ENCODE data around the gene CHI3L2. TPM values are rescaled to one million over a fixed set of nuclear protein-coding genes. Genes with fewer than 3 reads are reported as not detected.

The CHI3L2 gene
- total and polyA plus RNA-seq, 9 of the 15 experiments (the other 6 are each of a cell fraction or from before 2014, with no cell fraction given): 0.07 to 0.27 (median 0.15) TPM; not detected in 6

DNA sequence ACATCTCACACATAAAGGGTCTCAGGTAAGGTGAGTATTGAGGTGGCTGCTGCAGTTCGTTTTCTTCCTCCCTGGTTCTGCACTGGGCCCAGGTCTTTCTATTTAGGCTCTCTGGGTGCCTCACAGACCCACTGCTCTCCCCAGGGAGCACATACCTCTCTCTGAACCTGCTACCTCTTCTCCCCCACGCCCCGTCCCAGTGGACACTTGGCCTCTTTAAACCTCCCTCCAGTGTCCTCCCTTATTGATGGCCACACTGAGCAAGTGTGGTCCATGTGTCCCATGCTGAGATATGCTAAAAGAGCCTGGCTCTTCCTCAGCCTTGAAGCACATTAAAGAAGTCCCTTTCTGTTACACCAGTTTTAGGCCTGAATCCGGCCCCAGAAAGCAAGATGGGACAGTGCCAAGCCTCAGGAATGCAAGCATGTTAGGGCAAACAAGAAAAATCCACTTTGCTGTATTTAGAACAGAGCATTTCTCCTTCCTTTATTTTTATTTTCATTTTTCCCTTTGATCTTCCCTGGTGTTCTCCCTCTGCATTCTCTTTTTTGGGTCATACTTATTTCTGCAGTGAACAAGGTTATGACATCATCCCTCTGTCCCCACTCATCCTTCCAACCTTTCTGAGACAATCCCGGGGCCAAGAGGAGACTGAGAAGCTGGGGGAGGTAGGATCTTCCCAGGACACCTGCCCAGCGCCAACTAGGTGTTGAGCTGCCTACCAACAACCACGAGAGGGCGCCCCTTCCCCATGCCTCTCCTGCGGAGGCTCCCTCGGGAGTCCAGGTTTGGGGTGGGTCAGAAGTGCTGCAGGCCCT is 5.0 kb upstream of the CHI3L2 start:
- DNase-seq (ENCODE audit: extremely low read depth in 1 of 4, low spot score in 3 of 4): peak; percentile 86 to 92 (median 91)
- H3K79me2 ChIP-seq (ENCODE audit: control insufficient read depth, insufficient read depth, low read length): no peaks in the 10 kb centered on the region
- H3K27ac ChIP-seq (ENCODE audit: extremely low read depth, low read depth, low read length): no peak overlapping the region
- no peaks in the 10 kb centered on the region for H3K9me3 ChIP-seq (replicated peaks; ENCODE audit: control insufficient read depth, insufficient read depth, low read depth, low read length)
- no TSS peak for BruUV-seq (replicated peaks)
- CTCF ChIA-PET (ENCODE audit: low intra/inter-chr PET ratio): interaction anchor here (0.8 to 3.0 kb wide), 5 partner anchors 111 to 547 kb away, joined by 3 to 21 read pairs (median 3); no protein-coding TSS in a partner anchor
- no peak overlapping the region for H3K9ac ChIP-seq (ENCODE audit: insufficient read depth in 1 of 2, low read depth in 2 of 2, low read length in 2 of 2)
- H3K4me3 ChIP-seq: no peak overlapping the region
- ATAC-seq: peak; percentile 99
- POLR2A ChIA-PET: interaction anchor here (0.6 to 0.9 kb wide), 6 partner anchors 8 to 612 kb away, joined by 3 to 5 read pairs (median 4); no protein-coding TSS in a partner anchor
- WGBS (ENCODE audit: insufficient coverage, low coverage, missing lambda C conversion rate): under 1% methylated on average over 10 of the region's 10 CpGs
- no peak overlapping the region for H3K4me2 ChIP-seq (ENCODE audit: insufficient read depth, low read length)
- peaks cover 4 to 15% of the 10 kb centered on the region in 2 experiments; a peak in 2 of 5 replicates for H3K27me3 ChIP-seq (ENCODE audit: control insufficient read depth in 2 of 2, insufficient read depth in 2 of 2, low read length in 2 of 2)
- intact Hi-C loops (cut with micrococcal nuclease) (loop anchor here (1.0 to 5.0 kb wide), 5 partner anchors 112 to 215 kb away; no protein-coding TSS in a partner anchor), in situ Hi-C loops (cut with MboI) (loop anchor here (5.0 to 10.0 kb wide), 2 partner anchors 172 to 545 kb away; no protein-coding TSS in a partner anchor)
- H3K4me1 ChIP-seq (replicated peaks in 1 of 2; ENCODE audit: control insufficient read depth in 2 of 2, insufficient read depth in 2 of 2, low read length in 2 of 2): no peaks in the 10 kb centered on the region; a peak in 2 of 5 replicates
- H4K20me1 ChIP-seq (replicated peaks; ENCODE audit: control insufficient read depth, insufficient read depth, low read length): peaks cover 2% of the 10 kb centered on the region; the same call in 1 of the 2 replicates
- H2AFZ ChIP-seq (ENCODE audit: low read depth, low read length): no peak overlapping the region
- no peaks in the 10 kb centered on the region for H3K36me3 ChIP-seq (ENCODE audit: control insufficient read depth, insufficient read depth, low read length)
- FAIRE-seq: peak; percentile 85
- no peaks in the 10 kb centered on the region for H3K9me1 ChIP-seq (ENCODE audit: control insufficient read depth, insufficient read depth, low read length)
- TF ChIP-seq LEF1 (IDR thresholded peaks at IDR 0.05) (peak; percentile 36; the same call in 1 of the 2 replicates), NONO (IDR thresholded peaks at IDR 0.05; ENCODE audit: low read depth in 2 of 2, low read length in 1 of 2) (0 out of 4 replicates have a peak, but pooled peaks of 1 of the 2 experiments have one; percentile 53), RCOR1 (IDR thresholded peaks at IDR 0.05; ENCODE audit: borderline replicate concordance in 1 of 2, low read depth in 2 of 2, low read length in 2 of 2) (peak in 1 of 2 experiments; percentile 60; a peak in 1 of 4 replicates), TEAD1 (CRISPR knock-in tag; IDR thresholded peaks at IDR 0.05) (no peak), PTTG1 (tag; IDR thresholded peaks at IDR 0.05; ENCODE audit: low read depth) (no peak), ZNF785 (CRISPR knock-in tag; IDR thresholded peaks at IDR 0.05) (no peak), ESRRA (IDR thresholded peaks at IDR 0.05; ENCODE audit: borderline replicate concordance, low read depth) (0 out of 2 replicates have a peak, but pooled peaks have one; percentile 11), POLR2AphosphoS2 (IDR thresholded peaks at IDR 0.05; ENCODE audit: low read length) (no peak), CC2D1A (IDR thresholded peaks at IDR 0.05) (peak; percentile 77), ARID2 (IDR thresholded peaks at IDR 0.05) (peak; percentile 50; the same call in 1 of the 2 replicates), ATF3 (IDR thresholded peaks at IDR 0.05) (peak; percentile 59), ATF3 (CRISPR knock-in tag; conservative IDR thresholded peaks at IDR 0.05) (no peak), CLOCK (CRISPR knock-in tag; IDR thresholded peaks at IDR 0.05; ENCODE audit: borderline replicate concordance) (no peak), SRF (CRISPR knock-in tag; IDR thresholded peaks at IDR 0.05) (0 out of 4 replicates have a peak, but pooled peaks of 1 of the 2 experiments have one; percentile 34)
- TF ChIP-seq, protein P1, sequence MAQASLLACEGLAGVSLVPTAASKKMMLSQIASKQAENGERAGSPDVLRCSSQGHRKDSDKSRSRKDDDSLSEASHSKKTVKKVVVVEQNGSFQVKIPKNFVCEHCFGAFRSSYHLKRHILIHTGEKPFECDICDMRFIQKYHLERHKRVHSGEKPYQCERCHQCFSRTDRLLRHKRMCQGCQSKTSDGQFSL (CRISPR knock-in tag; IDR thresholded peaks at IDR 0.05): no peak
- TF ChIP-seq, protein P1 (tag; IDR thresholded peaks at IDR 0.05): no peak
